Measurements from ENCODE around the gene HLA-DRB5. TPM values are rescaled to one million over a fixed set of nuclear protein-coding genes. Genes with fewer than 3 reads are reported as not detected.
"Not testable (repeated sequence)": the region's sequence is repeated elsewhere in the genome, so short reads cannot be mapped to it uniquely, and the experiment has no call there.

The HLA-DRB5 gene
- total RNA-seq (2022) (not detected in 2 replicates), Bru-seq, nascent RNA (not detected), BruChase-seq, experiment 1, labeled RNA remaining after a 6-hour chase (not detected), BruChase-seq, experiment 2, labeled RNA remaining after a 2-hour chase (not detected)
- long read RNA-seq = 0 reads

DNA sequence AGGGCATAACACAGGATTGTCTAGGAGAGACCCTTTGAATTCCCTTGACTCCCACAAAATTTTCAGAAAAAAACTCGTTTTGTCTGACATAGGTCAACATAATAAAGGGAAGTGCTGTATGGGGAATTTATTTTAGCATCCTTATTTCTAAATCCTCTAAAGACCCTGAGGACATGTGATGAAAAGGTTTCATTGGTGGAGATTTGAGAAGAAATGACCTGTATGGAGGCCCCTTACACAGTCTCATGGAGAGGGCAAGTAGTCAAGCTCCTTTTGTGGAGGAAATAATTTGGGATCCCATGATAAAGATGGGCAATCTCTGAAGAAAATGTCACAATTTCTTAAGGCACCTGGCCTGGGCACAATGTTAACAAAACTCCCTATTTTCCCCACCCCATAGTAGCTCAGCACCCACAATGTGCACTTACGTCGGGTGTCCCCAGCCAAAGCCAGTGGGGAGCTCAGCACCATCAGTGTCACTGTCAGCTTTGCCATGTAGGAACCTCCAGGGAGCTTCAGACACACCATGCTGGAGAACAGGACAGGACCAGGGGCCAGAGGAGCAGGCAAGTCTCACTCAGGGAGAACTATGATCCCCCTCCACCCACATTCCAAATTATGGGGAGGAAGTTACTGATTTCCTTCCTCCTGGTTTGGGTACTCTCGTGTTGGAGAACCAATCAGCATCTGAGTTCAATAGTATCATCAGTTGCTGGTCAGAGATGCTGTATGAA, at the start of gene HLA-DRB5:
Gene HLA-DRB5 (minus strand): TSS at position 591 of the 734 bp plus-strand sequence. CDS start 63 bp downstream, at position 528.
- no peak for DNase-seq (ENCODE audit: unreplicated experiment)
- no peaks in the 10 kb centered on the region for H3K36me3 Mint-ChIP-seq (ENCODE audit: insufficient read depth, unreplicated experiment)
- TF ChIP-seq, protein P1, sequence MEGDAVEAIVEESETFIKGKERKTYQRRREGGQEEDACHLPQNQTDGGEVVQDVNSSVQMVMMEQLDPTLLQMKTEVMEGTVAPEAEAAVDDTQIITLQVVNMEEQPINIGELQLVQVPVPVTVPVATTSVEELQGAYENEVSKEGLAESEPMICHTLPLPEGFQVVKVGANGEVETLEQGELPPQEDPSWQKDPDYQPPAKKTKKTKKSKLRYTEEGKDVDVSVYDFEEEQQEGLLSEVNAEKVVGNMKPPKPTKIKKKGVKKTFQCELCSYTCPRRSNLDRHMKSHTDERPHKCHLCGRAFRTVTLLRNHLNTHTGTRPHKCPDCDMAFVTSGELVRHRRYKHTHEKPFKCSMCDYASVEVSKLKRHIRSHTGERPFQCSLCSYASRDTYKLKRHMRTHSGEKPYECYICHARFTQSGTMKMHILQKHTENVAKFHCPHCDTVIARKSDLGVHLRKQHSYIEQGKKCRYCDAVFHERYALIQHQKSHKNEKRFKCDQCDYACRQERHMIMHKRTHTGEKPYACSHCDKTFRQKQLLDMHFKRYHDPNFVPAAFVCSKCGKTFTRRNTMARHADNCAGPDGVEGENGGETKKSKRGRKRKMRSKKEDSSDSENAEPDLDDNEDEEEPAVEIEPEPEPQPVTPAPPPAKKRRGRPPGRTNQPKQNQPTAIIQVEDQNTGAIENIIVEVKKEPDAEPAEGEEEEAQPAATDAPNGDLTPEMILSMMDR (IDR thresholded peaks at IDR 0.05; ENCODE audit: unreplicated experiment) = no peak
- CTCF ChIA-PET = interaction anchor here (0.6 kb wide), 1 partner anchor 279 kb away, joined by 3 read pairs; no protein-coding TSS in a partner anchor
- intact Hi-C loops (cut with micrococcal nuclease) = loop anchor here (10.0 kb wide), 1 partner anchor 45 kb away; no protein-coding TSS in a partner anchor
- peaks cover 48% of the 10 kb centered on the region for H3K27me3 Mint-ChIP-seq (ENCODE audit: insufficient read depth, unreplicated experiment)
- POLR2A ChIA-PET = no interaction called here
- no peak within 1 kb of the TSS for H3K27ac Mint-ChIP-seq (ENCODE audit: low read depth, unreplicated experiment)
- no peak within 1 kb of the TSS for H3K4me3 Mint-ChIP-seq (ENCODE audit: unreplicated experiment)
- no peaks in the 10 kb centered on the region for H3K4me1 Mint-ChIP-seq (ENCODE audit: insufficient read depth, unreplicated experiment)
- H3K9me3 Mint-ChIP-seq (ENCODE audit: unreplicated experiment) = no peaks in the 10 kb centered on the region
- BruUV-seq (replicated peaks) = no TSS peak

DNA sequence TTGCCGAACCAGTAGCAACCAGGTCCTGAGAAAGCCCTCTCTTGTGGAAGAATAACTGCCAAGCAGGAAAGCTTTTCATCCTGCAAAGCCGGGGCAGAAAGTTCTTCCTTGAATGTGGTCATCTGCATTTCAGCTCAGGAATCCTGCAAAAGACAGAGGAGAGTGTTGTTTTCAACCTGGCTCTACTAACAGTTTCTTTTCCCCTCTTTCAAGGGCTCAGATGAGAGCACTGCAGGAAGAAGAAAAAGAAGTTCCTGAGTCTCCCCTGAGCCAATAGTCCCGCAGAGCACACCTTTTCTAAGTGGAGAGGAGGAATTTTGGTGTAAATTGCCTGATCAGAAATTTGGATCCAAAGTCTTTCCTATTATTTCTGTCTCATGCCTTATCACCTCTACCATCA, 48.9 kb upstream of the HLA-DRB5 start:
- Mint-ChIP-seq H3K4me3 (ENCODE audit: unreplicated experiment) (no peak overlapping the region), H3K27ac (ENCODE audit: low read depth, unreplicated experiment) (no peak overlapping the region), H3K4me1 (ENCODE audit: insufficient read depth, unreplicated experiment) (no peaks in the 10 kb centered on the region), H3K36me3 (ENCODE audit: insufficient read depth, unreplicated experiment) (no peaks in the 10 kb centered on the region), H3K27me3 (ENCODE audit: insufficient read depth, unreplicated experiment) (peaks cover 38% of the 10 kb centered on the region), H3K9me3 (ENCODE audit: unreplicated experiment) (no peaks in the 10 kb centered on the region)
- ChIA-PET CTCF (no interaction called here), POLR2A (no interaction called here)
- intact Hi-C loops (cut with micrococcal nuclease) = no loop called here
- DNase-seq (ENCODE audit: unreplicated experiment) = no peak
- TF ChIP-seq, protein P1 (IDR thresholded peaks at IDR 0.05; ENCODE audit: unreplicated experiment) = no peak
- no TSS peak for BruUV-seq (replicated peaks)

DNA sequence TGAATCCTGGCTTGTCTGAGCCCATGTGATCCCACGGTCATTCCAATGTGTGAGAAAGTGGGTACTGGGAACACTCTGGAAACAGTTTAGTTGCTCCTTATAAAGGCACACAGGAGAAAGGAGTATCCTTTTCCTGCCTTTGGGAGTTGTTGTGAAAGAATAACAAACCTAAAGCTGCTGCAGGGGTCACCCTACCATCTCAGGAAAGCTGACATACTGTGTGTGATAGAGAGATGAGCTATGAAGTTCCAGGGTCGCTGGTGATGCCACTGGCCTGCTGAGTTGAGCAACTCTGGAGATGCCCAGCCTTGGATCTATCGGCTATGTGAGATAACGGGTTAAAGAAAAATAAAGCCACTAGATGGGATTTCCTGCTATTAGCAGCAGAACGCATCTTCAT, 47.4 kb upstream of the HLA-DRB5 start:
- H3K4me3 Mint-ChIP-seq (ENCODE audit: unreplicated experiment); DNase-seq (ENCODE audit: unreplicated experiment); BruUV-seq (replicated peaks); CTCF ChIA-PET; POLR2A ChIA-PET; H3K36me3 Mint-ChIP-seq (ENCODE audit: insufficient read depth, unreplicated experiment); H3K4me1 Mint-ChIP-seq (ENCODE audit: insufficient read depth, unreplicated experiment); H3K27ac Mint-ChIP-seq (ENCODE audit: low read depth, unreplicated experiment); intact Hi-C loops (cut with micrococcal nuclease); H3K9me3 Mint-ChIP-seq (ENCODE audit: unreplicated experiment): not testable (repeated sequence)
- peaks cover 34% of the 10 kb centered on the region for H3K27me3 Mint-ChIP-seq (ENCODE audit: insufficient read depth, unreplicated experiment)

DNA sequence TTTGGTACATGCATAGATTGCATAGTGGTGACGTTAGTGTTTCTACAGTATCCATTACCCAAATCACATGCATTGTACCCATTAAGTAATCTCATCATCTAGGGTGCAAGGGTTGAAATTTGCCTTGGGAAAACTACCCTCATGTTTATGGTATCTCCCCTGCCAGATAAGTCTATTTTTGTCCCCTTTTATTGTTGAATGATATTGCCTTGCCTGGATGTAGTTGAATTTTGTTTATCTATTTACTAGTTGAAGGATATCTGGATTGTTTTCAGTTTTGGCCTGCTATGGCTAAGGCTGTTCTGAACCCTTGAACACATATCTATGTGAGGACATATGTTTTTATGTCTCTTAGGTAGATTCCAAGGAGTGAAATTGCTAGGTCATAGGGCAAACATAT, 46.2 kb upstream of the HLA-DRB5 start:
- DNase-seq (ENCODE audit: unreplicated experiment) = no peak
- CTCF ChIA-PET = no interaction called here
- H3K27ac Mint-ChIP-seq (ENCODE audit: low read depth, unreplicated experiment) = no peak overlapping the region
- BruUV-seq (replicated peaks) = no TSS peak
- POLR2A ChIA-PET = no interaction called here
- H3K4me1 Mint-ChIP-seq (ENCODE audit: insufficient read depth, unreplicated experiment) = no peaks in the 10 kb centered on the region
- TF ChIP-seq, protein P1 (IDR thresholded peaks at IDR 0.05; ENCODE audit: unreplicated experiment) = no peak
- H3K9me3 Mint-ChIP-seq (ENCODE audit: unreplicated experiment) = no peaks in the 10 kb centered on the region
- intact Hi-C loops (cut with micrococcal nuclease) = no loop called here
- H3K4me3 Mint-ChIP-seq (ENCODE audit: unreplicated experiment) = no peak overlapping the region
- H3K27me3 Mint-ChIP-seq (ENCODE audit: insufficient read depth, unreplicated experiment) = peaks cover 31% of the 10 kb centered on the region
- no peaks in the 10 kb centered on the region for H3K36me3 Mint-ChIP-seq (ENCODE audit: insufficient read depth, unreplicated experiment)
